Sciatic nerve (tissue), 1 donor: Measurements from ENCODE around the gene CCL4. TPM values are rescaled to one million over a fixed set of nuclear protein-coding genes. Genes with fewer than 3 reads are reported as not detected.

Experiments used
- total RNA-seq: library from RNA; stranded (reverse); fragmentation: NEBNext Ultra II Directional; extraction: Animal tissue kit (Norgen Biotek cat#: 25700); gene quantifications from one replicate; pipeline ENCODE4 v1.2.1, GENCODE V29; 2021
- donor health status: DM: no; HTN: no; CAD: no.

Gene CCL4
- total RNA-seq, 1 donor from 2014 or later = 39.5 TPM

Other genes with a start within 250 kb of the CCL4 start
- gene HEATR9, start 234.9 kb upstream of the CCL4 start, total RNA-seq = 0.27 TPM
- 5.3 TPM for gene CCL5, start 223.5 kb upstream of the CCL4 start, total RNA-seq
- gene RDM1, start 173.1 kb upstream of the CCL4 start, total RNA-seq = not detected
- gene LYZL6, start 160.1 kb upstream of the CCL4 start, total RNA-seq = not detected
- 1.1 TPM for gene CCL16, start 122.3 kb upstream of the CCL4 start, total RNA-seq
- 96.8 TPM for gene CCL14, start 117.1 kb upstream of the CCL4 start, total RNA-seq
- gene CCL15, start 102.3 kb upstream of the CCL4 start, total RNA-seq = not detected
- gene CCL23, start 85.9 kb upstream of the CCL4 start, total RNA-seq = 1.0 TPM
- 58.8 TPM for gene CCL18, start 39.6 kb upstream of the CCL4 start, total RNA-seq
- gene CCL3, start 13.7 kb upstream of the CCL4 start, total RNA-seq = 39.9 TPM
- 8.9 TPM for gene TBC1D3B, start 72.8 kb downstream of the CCL4 start, total RNA-seq
- gene CCL3L1, start 92.9 kb downstream of the CCL4 start, total RNA-seq = 12.4 TPM
- 22.1 TPM for gene CCL4L2, start 107.2 kb downstream of the CCL4 start, total RNA-seq
- 0.36 TPM for gene TBC1D3I, start 160.7 kb downstream of the CCL4 start, total RNA-seq
- not detected for gene TBC1D3G, start 220.1 kb downstream of the CCL4 start, total RNA-seq